Measurements from ENCODE around the gene CPSF3. TPM values are rescaled to one million over a fixed set of nuclear protein-coding genes. Genes with fewer than 3 reads are reported as not detected.

Gene CPSF3
- total RNA-seq, 2 donors from 2014 or later, result 75.0 to 85.2 TPM

DNA sequence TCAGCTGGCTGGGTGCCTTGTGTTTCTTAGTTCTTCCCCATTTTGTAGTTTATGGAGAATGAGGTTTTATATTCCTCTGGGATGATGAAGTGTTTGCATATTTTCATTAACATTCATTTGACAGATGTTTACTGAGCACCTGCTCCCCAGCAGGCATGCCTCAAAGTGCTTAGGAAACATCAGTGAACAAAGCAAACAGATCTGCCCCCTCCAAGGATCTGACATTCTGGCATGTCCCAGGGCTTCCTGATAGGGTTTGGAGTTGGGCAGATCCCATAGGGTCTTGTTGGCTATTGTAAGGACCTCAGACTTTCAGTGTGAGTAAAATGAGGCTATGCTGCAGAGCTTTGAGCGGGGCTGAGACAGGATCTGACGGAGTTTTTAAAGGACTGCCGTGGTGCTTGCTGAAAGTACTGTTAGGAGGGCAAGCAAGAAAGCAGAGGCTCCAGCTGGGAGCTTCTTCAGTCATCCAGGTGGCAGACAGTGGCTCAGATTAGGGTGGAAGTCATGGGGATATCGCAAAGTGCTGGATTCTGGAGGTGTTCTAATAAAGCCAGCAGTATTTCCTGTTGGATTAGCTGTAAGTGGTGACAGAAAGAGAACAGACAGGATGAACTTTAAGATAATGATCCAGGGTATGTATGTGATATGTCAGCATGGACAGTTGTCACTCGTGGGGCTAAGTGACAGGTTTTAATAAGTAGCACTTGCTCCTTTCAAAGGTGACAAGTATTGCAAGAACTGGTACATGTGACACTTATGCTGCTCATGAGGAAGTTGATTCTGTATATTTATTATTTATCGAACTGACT lies 39.6 kb downstream of the CPSF3 start:
- no peaks in the 10 kb centered on the region for H3K4me1 ChIP-seq (ENCODE audit: control insufficient read depth, insufficient read depth, low read length)
- H3K4me3 Mint-ChIP-seq, result no peak overlapping the region
- no peaks in the 10 kb centered on the region for H3K9me3 Mint-ChIP-seq
- 92 to 97% methylated on average over 6 of the region's 6 CpGs for WGBS, 2 experiments (ENCODE audit: insufficient coverage in 1 of 2, insufficient read length in 1 of 2)
- H3K27ac Mint-ChIP-seq, result peak overlapping the region; percentile 84
- peak; percentile 58 for DNase-seq
- peaks cover 42% of the 10 kb centered on the region for H3K36me3 Mint-ChIP-seq (ENCODE audit: low read depth)
- no peaks in the 10 kb centered on the region for H3K9me3 ChIP-seq (ENCODE audit: control insufficient read depth, low read length)
- H3K4me3 ChIP-seq (ENCODE audit: low read length), result no peak overlapping the region
- H3K27me3 Mint-ChIP-seq (ENCODE audit: insufficient read depth), result no peaks in the 10 kb centered on the region
- no peak overlapping the region for H3K9ac ChIP-seq (ENCODE audit: extremely low read depth, low read length, poor library complexity, severe bottlenecking)
- no peaks in the 10 kb centered on the region for H3K27me3 ChIP-seq (ENCODE audit: control insufficient read depth, insufficient read depth, low read length, poor library complexity, severe bottlenecking)
- H3K4me1 Mint-ChIP-seq, result peaks cover 10% of the 10 kb centered on the region
- TF ChIP-seq, protein P1, sequence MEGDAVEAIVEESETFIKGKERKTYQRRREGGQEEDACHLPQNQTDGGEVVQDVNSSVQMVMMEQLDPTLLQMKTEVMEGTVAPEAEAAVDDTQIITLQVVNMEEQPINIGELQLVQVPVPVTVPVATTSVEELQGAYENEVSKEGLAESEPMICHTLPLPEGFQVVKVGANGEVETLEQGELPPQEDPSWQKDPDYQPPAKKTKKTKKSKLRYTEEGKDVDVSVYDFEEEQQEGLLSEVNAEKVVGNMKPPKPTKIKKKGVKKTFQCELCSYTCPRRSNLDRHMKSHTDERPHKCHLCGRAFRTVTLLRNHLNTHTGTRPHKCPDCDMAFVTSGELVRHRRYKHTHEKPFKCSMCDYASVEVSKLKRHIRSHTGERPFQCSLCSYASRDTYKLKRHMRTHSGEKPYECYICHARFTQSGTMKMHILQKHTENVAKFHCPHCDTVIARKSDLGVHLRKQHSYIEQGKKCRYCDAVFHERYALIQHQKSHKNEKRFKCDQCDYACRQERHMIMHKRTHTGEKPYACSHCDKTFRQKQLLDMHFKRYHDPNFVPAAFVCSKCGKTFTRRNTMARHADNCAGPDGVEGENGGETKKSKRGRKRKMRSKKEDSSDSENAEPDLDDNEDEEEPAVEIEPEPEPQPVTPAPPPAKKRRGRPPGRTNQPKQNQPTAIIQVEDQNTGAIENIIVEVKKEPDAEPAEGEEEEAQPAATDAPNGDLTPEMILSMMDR (conservative IDR thresholded peaks at IDR 0.05), result no peak
- peak overlapping the region; percentile 33 for H3K27ac ChIP-seq (ENCODE audit: low read depth, low read length)
- peaks cover 65% of the 10 kb centered on the region for H3K36me3 ChIP-seq (ENCODE audit: control insufficient read depth, insufficient read depth, low read length)

DNA sequence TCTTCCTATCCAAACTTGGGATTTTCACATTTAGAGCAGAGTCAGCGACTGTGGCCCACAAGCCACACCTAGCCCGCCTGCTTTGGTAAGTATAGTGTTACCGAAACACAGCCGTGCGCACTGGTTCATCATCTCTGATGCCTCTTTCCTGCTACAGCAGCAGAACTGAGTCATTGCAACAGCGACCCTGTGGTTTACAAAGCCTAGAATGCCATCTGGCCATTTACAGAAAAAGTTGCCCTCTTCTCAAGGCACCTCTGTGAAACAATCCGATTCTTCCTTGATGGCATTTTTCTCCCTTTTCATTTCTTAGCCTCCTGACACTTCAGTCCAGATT lies 40.2 kb downstream of the CPSF3 start:
- no peak overlapping the region for H3K4me3 Mint-ChIP-seq
- TF ChIP-seq, protein P1 (conservative IDR thresholded peaks at IDR 0.05), result no peak
- peaks cover 10% of the 10 kb centered on the region for H3K4me1 Mint-ChIP-seq
- no peak overlapping the region for H3K27ac Mint-ChIP-seq
- H3K27me3 ChIP-seq (ENCODE audit: control insufficient read depth, insufficient read depth, low read length, poor library complexity, severe bottlenecking), result no peaks in the 10 kb centered on the region
- H3K9me3 Mint-ChIP-seq, result no peaks in the 10 kb centered on the region
- H3K4me3 ChIP-seq (ENCODE audit: low read length), result no peak overlapping the region
- peak overlapping the region; percentile 36 for H3K27ac ChIP-seq (ENCODE audit: low read depth, low read length)
- DNase-seq, result no peak
- H3K27me3 Mint-ChIP-seq (ENCODE audit: insufficient read depth), result no peaks in the 10 kb centered on the region
- H3K4me1 ChIP-seq (ENCODE audit: control insufficient read depth, insufficient read depth, low read length), result no peaks in the 10 kb centered on the region
- H3K9ac ChIP-seq (ENCODE audit: extremely low read depth, low read length, poor library complexity, severe bottlenecking), result no peak overlapping the region
- 81 to 86% methylated on average over 7 of the region's 7 CpGs for WGBS, 2 experiments (ENCODE audit: insufficient coverage in 1 of 2, insufficient read length in 1 of 2)
- H3K9me3 ChIP-seq (ENCODE audit: control insufficient read depth, low read length), result no peaks in the 10 kb centered on the region
- peaks cover 62% of the 10 kb centered on the region for H3K36me3 ChIP-seq (ENCODE audit: control insufficient read depth, insufficient read depth, low read length)
- H3K36me3 Mint-ChIP-seq (ENCODE audit: low read depth), result peaks cover 40% of the 10 kb centered on the region

DNA sequence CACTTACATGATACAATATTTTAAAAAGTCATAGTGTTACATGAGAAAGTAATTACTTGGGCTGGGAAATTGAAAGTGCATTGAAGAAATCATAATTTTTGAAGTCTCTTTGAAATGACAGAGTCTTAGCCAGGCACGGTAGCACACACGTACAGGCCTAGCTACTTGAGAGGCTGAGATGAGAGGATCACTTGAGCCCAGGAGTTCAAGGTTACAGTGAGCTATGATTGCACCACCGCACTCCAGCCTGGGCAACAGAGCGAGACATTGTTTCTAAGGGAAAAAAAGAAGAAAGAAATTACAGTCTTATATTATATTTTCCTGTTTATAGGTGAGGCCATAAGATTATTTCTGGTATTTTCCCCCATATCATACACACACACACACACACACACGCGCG lies 41.7 kb downstream of the CPSF3 start:
- Histone ChIP-seq H3K4me3 (ENCODE audit: low read length) (no peak overlapping the region), H3K27me3 (ENCODE audit: control insufficient read depth, insufficient read depth, low read length, poor library complexity, severe bottlenecking) (no peaks in the 10 kb centered on the region), H3K9me3 (ENCODE audit: control insufficient read depth, low read length) (no peaks in the 10 kb centered on the region), H3K27ac (ENCODE audit: low read depth, low read length) (no peak overlapping the region), H3K4me1 (ENCODE audit: control insufficient read depth, insufficient read depth, low read length) (no peaks in the 10 kb centered on the region), H3K9ac (ENCODE audit: extremely low read depth, low read length, poor library complexity, severe bottlenecking) (no peak overlapping the region), H3K36me3 (ENCODE audit: control insufficient read depth, insufficient read depth, low read length) (peaks cover 58% of the 10 kb centered on the region)
- Mint-ChIP-seq H3K27ac (no peak overlapping the region), H3K27me3 (ENCODE audit: insufficient read depth) (no peaks in the 10 kb centered on the region), H3K9me3 (no peaks in the 10 kb centered on the region), H3K4me3 (no peak overlapping the region), H3K36me3 (ENCODE audit: low read depth) (peaks cover 38% of the 10 kb centered on the region), H3K4me1 (peaks cover 10% of the 10 kb centered on the region)
- TF ChIP-seq, protein P1 (conservative IDR thresholded peaks at IDR 0.05), result no peak
- no peak for DNase-seq
- 84 to 90% methylated on average over 3 to 4 of the region's 7 CpGs for WGBS, 2 experiments (ENCODE audit: insufficient coverage in 1 of 2, insufficient read length in 1 of 2)

Measured in endodermal cell (in vitro differentiated cells).